ENCODE measurements around the gene LIPG.
"Not testable (repeated sequence)": the region's sequence is repeated elsewhere in the genome, so short reads cannot be mapped to it uniquely, and the experiment has no call there.

The LIPG gene

DNA sequence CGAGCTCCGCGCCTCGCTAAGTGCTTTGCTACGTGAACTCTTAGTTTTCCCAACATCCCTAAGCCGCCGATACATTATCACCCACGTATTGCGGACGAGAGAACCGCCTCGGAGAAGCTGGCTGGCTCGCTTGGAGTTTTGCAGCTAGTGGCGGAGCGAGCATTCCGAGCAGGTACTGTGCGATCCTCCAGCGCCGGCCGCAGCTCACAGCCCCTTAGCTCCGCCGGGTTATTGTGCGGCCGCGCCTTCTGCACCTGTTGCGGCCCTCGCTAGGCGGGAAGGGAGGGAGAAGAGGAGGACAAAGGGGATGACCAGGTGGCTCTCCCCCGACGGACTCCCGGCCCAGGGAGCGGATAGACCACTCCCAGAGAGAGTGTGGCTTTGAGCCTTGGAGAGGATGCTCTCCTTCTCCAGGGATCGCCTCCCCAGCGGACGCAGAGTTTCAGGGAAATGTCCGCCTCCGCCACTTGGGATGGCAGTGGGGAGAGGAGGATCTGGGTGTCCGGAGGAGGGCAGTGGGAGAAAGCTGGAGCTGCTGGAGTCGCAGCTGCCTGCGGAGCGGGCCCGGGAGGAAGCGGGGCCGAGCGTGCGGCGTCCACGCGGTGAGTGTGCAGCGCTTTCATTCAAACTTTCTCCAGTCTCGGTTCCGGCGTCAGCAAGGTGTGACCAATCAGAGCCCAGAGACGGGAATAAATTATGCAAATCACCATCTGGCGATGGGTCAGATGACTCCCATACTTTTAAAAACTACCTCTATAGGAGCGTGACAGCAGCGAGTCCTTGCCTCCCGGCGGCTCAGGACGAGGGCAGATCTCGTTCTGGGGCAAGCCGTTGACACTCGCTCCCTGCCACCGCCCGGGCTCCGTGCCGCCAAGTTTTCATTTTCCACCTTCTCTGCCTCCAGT is at the start of gene LIPG:
LIPG (plus strand) TSS at position 769 of the 905 bp plus-strand sequence. CDS start 252 bp downstream, outside the sequence.
- TF ChIP-seq, protein P1, sequence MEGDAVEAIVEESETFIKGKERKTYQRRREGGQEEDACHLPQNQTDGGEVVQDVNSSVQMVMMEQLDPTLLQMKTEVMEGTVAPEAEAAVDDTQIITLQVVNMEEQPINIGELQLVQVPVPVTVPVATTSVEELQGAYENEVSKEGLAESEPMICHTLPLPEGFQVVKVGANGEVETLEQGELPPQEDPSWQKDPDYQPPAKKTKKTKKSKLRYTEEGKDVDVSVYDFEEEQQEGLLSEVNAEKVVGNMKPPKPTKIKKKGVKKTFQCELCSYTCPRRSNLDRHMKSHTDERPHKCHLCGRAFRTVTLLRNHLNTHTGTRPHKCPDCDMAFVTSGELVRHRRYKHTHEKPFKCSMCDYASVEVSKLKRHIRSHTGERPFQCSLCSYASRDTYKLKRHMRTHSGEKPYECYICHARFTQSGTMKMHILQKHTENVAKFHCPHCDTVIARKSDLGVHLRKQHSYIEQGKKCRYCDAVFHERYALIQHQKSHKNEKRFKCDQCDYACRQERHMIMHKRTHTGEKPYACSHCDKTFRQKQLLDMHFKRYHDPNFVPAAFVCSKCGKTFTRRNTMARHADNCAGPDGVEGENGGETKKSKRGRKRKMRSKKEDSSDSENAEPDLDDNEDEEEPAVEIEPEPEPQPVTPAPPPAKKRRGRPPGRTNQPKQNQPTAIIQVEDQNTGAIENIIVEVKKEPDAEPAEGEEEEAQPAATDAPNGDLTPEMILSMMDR (conservative IDR thresholded peaks at IDR 0.05; ENCODE audit: low read length), result no peak
- peak within 1 kb of the TSS; percentile 35 for H3K4me3 ChIP-seq (ENCODE audit: low read length)
- DNase-seq (ENCODE audit: low read depth), result no peak

DNA sequence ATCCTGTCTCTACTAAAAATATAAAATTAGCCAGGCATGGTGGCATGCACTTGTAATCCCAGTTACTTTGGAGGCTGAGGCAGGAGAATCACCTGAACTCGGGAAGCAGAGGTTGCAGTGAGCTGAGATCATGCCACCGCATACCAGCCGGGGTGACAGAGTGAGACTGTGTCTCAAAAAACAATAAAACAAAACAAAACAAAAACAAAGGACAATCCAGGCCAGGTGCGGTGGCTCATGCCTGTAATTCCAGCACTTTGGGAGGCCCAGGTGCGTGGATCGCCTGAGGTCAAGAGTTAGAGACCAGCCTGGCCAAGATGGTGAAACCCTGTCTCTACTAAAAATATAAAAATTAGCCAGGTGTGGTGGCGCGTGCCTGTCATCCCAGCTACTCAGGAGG is 49.0 kb upstream of the LIPG start:
- not testable (repeated sequence) for H3K4me3 ChIP-seq (ENCODE audit: low read length); DNase-seq (ENCODE audit: low read depth)

DNA sequence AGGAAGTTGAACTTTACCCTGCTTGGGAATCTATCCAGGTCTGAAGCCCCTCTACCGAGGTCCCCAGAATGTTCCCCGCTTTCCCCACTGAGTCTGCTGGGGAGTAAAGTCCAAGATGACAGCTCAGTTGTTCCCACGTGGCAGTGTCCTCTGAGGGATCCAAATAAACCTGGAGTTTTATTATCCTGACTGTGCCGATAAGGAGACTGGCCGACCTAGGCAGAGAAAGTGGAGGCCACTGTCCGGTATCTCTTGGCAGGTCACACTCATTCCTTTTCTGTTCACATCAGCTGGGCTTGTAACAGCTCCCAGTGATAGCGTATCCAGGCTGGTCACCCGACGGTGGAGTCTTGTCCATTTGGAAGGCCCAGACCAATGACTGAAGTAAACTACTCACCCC is 47.3 kb upstream of the LIPG start:
- TF ChIP-seq, protein P1 (conservative IDR thresholded peaks at IDR 0.05; ENCODE audit: low read length), result no peak
- no peak overlapping the region for H3K4me3 ChIP-seq (ENCODE audit: low read length)
- DNase-seq (ENCODE audit: low read depth), result no peak

DNA sequence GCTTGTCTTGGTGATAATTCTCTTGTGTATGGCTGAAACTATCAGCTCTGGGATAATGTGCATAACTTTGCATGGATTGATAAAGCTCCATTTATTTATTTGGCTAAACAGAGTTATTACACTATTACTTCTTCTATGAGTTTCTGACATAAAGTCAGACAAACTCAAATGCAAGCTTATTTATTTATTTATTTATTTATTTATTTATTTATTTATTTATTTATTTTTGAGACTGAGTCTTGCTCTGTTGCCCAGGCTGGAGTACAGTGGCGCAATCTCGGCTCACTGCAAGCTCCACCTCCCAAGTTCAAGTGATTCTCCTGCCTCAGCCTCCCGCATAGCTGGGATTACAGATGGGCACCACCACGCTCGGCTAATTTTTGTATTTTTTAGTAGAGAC is 46.9 kb upstream of the LIPG start:
- not testable (repeated sequence) for H3K4me3 ChIP-seq (ENCODE audit: low read length); DNase-seq (ENCODE audit: low read depth)

DNA sequence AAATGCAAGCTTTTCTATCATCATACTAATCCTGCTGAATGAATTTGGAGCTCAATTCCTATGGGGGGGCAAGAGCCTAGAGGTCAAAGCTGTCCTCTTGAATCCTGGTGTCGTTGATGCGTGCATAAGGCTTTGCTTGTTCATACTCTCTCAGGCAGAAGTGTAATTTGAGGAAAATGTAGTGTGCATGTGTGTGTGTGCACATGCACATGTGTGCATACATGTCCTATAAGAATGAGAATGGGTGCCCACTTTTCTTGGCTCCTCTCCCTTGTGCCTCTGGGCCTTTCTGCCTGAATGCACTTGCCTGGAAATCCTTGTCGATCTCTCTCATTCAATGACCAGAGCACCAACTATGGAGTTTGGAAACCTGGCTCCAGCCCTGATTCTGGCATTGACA is 46.3 kb upstream of the LIPG start:
- TF ChIP-seq, protein P1 (conservative IDR thresholded peaks at IDR 0.05; ENCODE audit: low read length), result no peak
- no peak for DNase-seq (ENCODE audit: low read depth)

DNA sequence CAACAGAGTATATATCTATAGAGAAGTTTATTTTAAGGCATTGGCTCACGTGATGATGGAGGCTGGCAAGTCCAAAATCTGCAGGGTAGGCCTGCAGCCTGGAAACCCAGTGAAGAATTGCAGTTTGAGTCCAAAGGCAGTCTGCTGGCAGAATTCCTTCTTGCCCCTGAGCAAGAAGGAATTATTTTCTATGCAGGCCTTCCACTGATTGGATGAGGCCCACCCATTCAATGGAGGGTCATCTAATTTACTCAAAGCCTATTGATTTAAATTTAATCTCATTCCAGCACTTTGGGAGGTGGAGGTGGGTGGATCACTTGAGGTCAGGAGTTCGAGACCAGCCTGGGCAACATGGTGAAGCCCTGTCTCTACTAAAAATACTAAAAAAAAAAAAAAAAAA is 44.4 kb upstream of the LIPG start:
- DNase-seq (ENCODE audit: low read depth), result no peak
- TF ChIP-seq, protein P1 (conservative IDR thresholded peaks at IDR 0.05; ENCODE audit: low read length), result no peak
- H3K4me3 ChIP-seq (ENCODE audit: low read length), result no peak overlapping the region

More for the DNA sequence above, 46.3 kb upstream of the LIPG start:
- H3K4me3 ChIP-seq (ENCODE audit: low read length), result no peak overlapping the region

DNA sequence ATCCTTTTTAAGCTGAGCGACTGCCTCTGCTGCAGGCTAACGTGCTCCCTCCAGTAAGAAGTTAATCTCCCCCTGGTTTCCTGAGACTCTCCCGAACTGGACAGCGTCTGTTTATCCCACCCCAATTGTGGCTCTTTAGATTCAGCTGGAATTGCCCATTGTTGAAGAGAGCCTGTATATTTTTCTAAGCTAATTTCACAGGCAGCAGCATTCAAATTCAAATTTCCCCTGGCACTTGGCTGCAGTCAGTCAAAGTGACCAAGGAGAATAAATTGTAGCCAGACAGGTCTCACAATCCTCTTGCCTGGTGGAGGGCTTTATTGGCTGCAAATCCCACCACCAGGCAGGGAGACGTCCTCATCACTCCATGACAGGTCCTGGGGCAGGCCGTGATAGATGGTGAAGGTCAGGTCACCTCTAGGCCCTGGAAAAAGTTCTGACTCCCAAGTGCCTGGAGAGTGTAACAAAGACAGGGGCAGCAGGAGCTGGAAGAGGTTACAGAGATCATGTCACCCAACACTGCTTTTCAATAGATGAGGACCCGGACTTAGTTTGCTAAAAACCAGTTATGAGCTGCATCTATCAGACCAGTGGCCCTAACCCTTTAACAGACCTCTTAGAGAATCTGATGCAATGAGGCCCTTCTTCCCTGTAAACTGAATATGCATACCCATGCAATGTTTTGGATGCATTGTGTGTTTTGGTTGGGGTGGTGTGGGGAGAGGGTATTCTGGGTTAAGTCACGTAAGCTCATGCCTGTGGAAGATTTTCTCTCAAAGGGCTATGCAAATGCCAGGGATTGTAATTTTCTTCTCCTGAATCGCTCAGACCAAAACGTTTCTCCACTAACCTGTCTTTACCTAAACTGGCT is 42.5 kb upstream of the LIPG start:
- TF ChIP-seq, protein P1 (conservative IDR thresholded peaks at IDR 0.05; ENCODE audit: low read length), result no peak
- DNase-seq (ENCODE audit: low read depth), result peak; percentile 30
- H3K4me3 ChIP-seq (ENCODE audit: low read length), result no peak overlapping the region
